OCI-LY3 (cell line): ENCODE data around the gene BZW1.

ENCODE experiments used
- CTCF ChIP-seq: fragments of 200-600, 300-600 bp; sonication (generic); IDR thresholded peaks from 2 replicates; pipeline ENCODE4 v1.5.1; 2014; ENCODE audit warnings: antibody characterized with exemption, low read length, low read depth
- EZH2phosphoT487 ChIP-seq: fragments of 200-600 bp; shearing (Covaris generic); IDR thresholded peaks from 2 replicates; pipeline ENCODE4 v1.6.1; 2018; ENCODE audit warnings: antibody characterized with exemption, mixed run types, low read depth

GRCh38 chr2:200811333-200812121, at the start of gene BZW1:
- TF ChIP-seq CTCF (no peak), EZH2phosphoT487 (no peak)
